A549 (cell line): ENCODE results near the gene SLC7A6OS.

ENCODE experiments used
- CTCF ChIP-seq: fragments of >200 bp; sonication (Bioruptor Twin); formaldehyde crosslinking; IDR thresholded peaks from 3 replicates; pipeline ENCODE4 v1.5.1; 2016
- ELK1 ChIP-seq: fragments of 150-350 bp; IDR thresholded peaks from 2 replicates; pipeline ENCODE4 v1.6.1; 2014; ENCODE audit warnings: low read depth, mild to moderate bottlenecking, low read length
- ESRRA ChIP-seq: fragments of 150-350 bp; IDR thresholded peaks from 2 replicates; pipeline ENCODE4 v1.6.1; 2014; ENCODE audit warnings: mild to moderate bottlenecking, low read length, borderline replicate concordance
- MAX ChIP-seq: IDR thresholded peaks from 2 replicates; pipeline ENCODE4 v1.6.1; 2012
- PHF8 ChIP-seq: fragments of 200-600 bp; sonication (generic); IDR thresholded peaks from 2 replicates; pipeline ENCODE4 v1.6.1; 2016; ENCODE audit warnings: low read depth, mild to moderate bottlenecking, antibody characterized with exemption, moderate library complexity, borderline replicate concordance
- RFX5 ChIP-seq: fragments of 450-650 bp; IDR thresholded peaks from 2 replicates; pipeline ENCODE4 v1.7.1; 2014; ENCODE audit warnings: antibody characterized with exemption, mild to moderate bottlenecking, moderate library complexity

- TF ChIP-seq PHF8 (no peak), CTCF (no peak), ELK1 (no peak), RFX5 (no peak), ESRRA (no peak), MAX (no peak)
Measured at GRCh38 chr16:68273459-68273858, 37.3 kb downstream of the SLC7A6OS start.
